Stimulated activated naive CD4-positive, alpha-beta T cell treated with Interleukin-2 at 50 U/mL for 16 hours (primary cell): ENCODE measurements around the gene CIPC.
A peak's percentile ranks its signal among the peaks of the same experiment; 100 is the strongest.

Experiments
- DNase-seq: peaks from one replicate; lab custom pipeline; 2025; lab: John Stamatoyannopoulos, UW

The CIPC gene

GRCh38 chr14:77126461-77126990 lies 28.5 kb downstream of the CIPC start:
- no peak for DNase-seq

DNA sequence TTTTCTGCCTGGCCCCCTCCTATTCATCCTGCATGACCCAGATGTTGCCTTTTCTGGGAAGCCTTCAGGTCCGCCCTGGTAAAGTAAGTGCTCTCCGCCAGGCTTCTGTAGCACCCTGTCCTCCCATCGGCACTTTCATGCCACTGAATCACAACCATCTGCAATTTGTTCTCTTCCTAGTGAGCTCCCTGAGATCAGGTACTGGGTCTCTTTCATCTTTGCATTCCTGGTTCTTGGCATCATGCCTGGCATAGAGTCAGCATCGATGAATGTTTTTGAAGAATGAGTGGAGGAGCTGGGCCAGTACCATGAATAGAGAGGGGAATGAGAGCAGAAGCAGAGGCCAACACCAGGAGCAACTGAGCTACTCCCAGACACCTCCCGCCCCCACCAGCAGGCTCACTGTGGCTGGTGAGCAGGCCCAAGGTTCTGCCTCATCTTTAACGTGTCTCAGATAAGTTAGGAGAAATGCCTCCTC lies 30.4 kb downstream of the CIPC start:
- no peak for DNase-seq

DNA sequence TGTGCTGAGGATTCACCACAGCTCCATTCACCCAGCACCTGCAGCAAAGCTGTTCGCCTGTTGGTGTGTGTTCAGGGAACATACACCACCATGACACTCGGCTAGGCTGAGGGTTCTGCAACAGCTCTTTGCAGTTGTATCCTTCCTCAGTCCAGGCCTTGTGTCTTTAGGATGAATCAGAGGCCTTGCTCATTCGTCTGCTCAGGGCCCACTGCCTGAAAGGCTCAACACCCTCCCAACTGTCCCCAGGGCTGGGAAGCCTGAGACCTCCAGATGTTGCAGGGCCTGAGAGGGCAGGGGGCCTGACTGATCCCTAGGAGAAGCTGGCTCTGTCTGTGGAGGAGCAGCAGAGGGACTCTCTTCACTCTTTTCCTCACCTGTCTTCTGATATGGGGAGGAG lies 32.3 kb downstream of the CIPC start:
- DNase-seq = no peak

- no peak for DNase-seq
Measured at GRCh38 chr14:77131206-77131605, 33.1 kb downstream of the CIPC start.

- DNase-seq = no peak
Measured at GRCh38 chr14:77131871-77132486, 33.9 kb downstream of the CIPC start.

- DNase-seq = peak; percentile 21
Measured at GRCh38 chr14:77133720-77134338, 35.8 kb downstream of the CIPC start.

GRCh38 chr14:77139022-77139421 lies 41.0 kb downstream of the CIPC start:
- DNase-seq = no peak

- no peak for DNase-seq
Measured at GRCh38 chr14:77139540-77140358, 41.7 kb downstream of the CIPC start.

GRCh38 chr14:77140359-77141213 lies 42.5 kb downstream of the CIPC start:
- no peak for DNase-seq

- DNase-seq = no peak
Measured at GRCh38 chr14:77141214-77142004, 43.4 kb downstream of the CIPC start, which contains the start of gene ZDHHC22. Gene ZDHHC22, minus strand, starts transcription at chr14:77141791. Its CDS starts 2,053 bp downstream, at chr14:77139738.

- no peak for DNase-seq
Measured at GRCh38 chr14:77142005-77142800, 44.1 kb downstream of the CIPC start.

- DNase-seq = no peak
Measured at GRCh38 chr14:77143071-77143470, 45.0 kb downstream of the CIPC start.

GRCh38 chr14:77144412-77145115 lies 46.5 kb downstream of the CIPC start:
- no peak for DNase-seq

GRCh38 chr14:77145975-77146740 lies 48.1 kb downstream of the CIPC start:
- no peak for DNase-seq

DNA sequence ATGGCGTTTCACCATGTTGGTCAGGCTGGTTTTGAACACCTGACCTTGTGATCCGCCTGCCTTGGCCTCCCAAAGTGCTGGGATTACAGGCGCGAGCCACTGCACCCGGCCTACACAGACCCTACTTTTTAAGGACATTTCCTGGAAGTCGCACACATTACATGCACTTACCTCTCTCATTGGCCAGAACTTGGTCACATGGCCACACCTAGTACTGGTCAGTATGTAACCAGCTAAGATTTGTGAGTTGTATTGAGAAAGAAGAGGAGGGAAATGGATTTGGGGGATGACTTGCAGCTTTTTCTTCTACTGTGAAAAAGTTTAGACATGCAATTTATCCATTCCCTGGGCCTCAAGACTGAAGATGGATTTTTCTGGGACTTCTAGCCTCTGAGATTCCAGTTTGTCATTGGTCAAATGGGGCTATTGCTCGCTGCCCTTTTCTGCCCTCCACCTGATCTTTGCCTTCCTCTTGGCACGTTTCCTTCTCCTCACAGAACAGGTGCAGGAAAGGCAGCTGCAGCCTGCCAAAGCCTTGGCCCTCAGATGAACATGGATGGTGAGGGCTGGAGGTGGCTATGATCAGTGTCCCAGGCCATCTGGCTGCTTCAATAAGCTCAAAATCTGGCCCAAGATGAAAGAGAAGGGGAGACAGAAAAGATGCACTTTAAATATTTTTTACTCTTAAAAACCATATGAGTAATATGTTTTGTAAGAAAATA lies 50.6 kb downstream of the CIPC start:
- DNase-seq = no peak

- no peak for DNase-seq
Measured at GRCh38 chr14:77151245-77151644, 53.2 kb downstream of the CIPC start.

DNA sequence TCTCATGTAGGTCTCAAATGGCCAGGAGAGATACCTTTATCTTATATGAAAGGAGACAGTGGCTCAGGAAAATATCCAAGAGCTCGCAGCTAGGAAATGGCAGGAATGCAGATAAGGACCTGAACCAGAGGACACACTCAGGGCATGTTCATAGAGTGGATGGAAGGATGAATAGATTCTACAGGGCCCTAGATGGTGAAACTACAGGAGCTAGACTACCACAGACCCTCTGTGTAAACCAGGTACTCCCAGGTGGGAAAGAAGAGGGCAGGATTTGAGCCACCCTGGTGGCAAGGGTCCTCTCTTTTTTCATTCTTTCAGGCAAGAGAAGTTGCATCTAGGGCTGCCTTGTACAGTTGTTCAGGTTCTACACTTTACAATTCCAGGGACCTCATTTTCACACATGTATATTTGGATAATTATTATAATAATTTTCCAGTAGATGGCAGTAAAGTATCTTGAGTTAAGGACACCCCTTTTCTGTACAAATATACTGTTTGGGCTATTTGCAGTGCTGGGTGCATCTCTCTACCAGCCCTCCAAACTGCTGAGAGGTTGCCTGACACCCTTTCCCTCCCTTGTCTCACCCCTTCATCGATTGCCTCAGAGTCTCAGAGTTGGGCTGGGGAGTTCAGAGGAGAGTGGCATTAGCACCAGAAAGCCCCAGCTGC lies 54.0 kb downstream of the CIPC start:
- DNase-seq = no peak
